Activated CD8-positive, alpha-beta T cell treated with anti-CD3 and anti-CD28 coated beads, Interleukin-2, amount 10 ng/mL, durations not matched to agents 7 days and 5 days (primary cell): ENCODE data around the gene LPCAT3. TPM values are rescaled to one million over a fixed set of nuclear protein-coding genes. Genes with fewer than 3 reads are reported as not detected.
A peak's percentile ranks its signal among the peaks of the same experiment; 100 is the strongest.
"Not testable (repeated sequence)": the region's sequence is repeated elsewhere in the genome, so short reads cannot be mapped to it uniquely, and the experiment has no call there.

Experiments
- ATAC-seq: fragments of 150-1000 bp; cut with Tn5 transposase; one replicate; pipeline ENCODE4 v1.10.0; 2021; ENCODE audit warnings: moderate library complexity
- CTCF ChIA-PET: fragments of 350-600 bp; sonication (Branson Sonifier 250); formaldehyde crosslinking; loops from one replicate; lab custom pipeline; 2021; ENCODE audit warnings: antibody characterized with exemption; lab: Charles Lee
- POLR2A ChIA-PET: fragments of 350-600 bp; sonication (Branson Sonifier 250); formaldehyde crosslinking; loops from one replicate; lab custom pipeline; 2021; ENCODE audit warnings: antibody characterized with exemption; lab: Charles Lee
- DNase-seq: peaks from one replicate; pipeline ENCODE4 v3.0.0-alpha.2; 2020
- H3K27ac Mint-ChIP-seq: one replicate; pipeline ENCODE4 v1.8.0; 2021; ENCODE audit warnings: mild to moderate bottlenecking, mixed read lengths
- H3K27me3 Mint-ChIP-seq: one replicate; pipeline ENCODE4 v1.8.0; 2021; ENCODE audit warnings: low read depth, mixed read lengths
- H3K36me3 Mint-ChIP-seq: one replicate; pipeline ENCODE4 v1.8.0; 2021; ENCODE audit warnings: low read depth, mixed read lengths
- H3K4me1 Mint-ChIP-seq: one replicate; pipeline ENCODE4 v1.8.0; 2021; ENCODE audit warnings: low read depth, mixed read lengths
- H3K4me3 Mint-ChIP-seq: one replicate; pipeline ENCODE4 v1.8.0; 2021; ENCODE audit warnings: mild to moderate bottlenecking, mixed read lengths
- H3K9me3 Mint-ChIP-seq: one replicate; pipeline ENCODE4 v1.8.0; 2022; ENCODE audit warnings: mixed read lengths; ENCODE audit not compliant: insufficient read depth
- total RNA-seq, 2 experiments: library from RNA; stranded (reverse); gene quantifications; one replicate each; pipeline ENCODE4 v1.2.3, GENCODE V29; 2021

LPCAT3 gene
- total RNA-seq, 2 experiments from 2014 or later, result 37.3 to 40.3 TPM

DNA sequence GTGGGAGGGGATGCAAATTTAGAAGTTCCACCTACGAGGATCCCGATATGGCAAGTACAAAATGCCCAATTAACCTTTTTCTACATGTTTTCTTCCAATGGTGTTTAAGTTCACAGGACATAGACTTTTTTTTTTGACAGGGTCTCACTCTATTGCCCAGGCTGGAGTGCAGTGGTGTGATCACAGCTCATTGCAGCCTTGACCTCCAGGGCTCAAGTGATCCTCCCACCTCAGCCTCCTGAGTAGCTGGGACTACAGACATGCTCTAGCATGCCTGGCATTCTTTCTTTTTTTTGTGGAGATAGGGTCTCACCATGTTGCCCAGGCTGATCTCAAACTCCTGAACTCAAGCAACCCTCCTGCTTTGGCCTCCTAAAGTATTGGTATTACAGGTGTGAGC, 37.5 kb upstream of the LPCAT3 start:
- ChIA-PET CTCF (interaction anchor here (0.6 to 2.1 kb wide), 5 partner anchors 25 to 57 kb away, joined by 3 to 5 read pairs (median 3); partner anchors contain the start of gene LPCAT3), POLR2A (interaction anchor here (0.6 kb wide), 1 partner anchor 27 kb away, joined by 3 read pairs; no protein-coding TSS in a partner anchor)
- not testable (repeated sequence) for H3K9me3 Mint-ChIP-seq, H3K27ac Mint-ChIP-seq, H3K4me3 Mint-ChIP-seq, H3K4me1 Mint-ChIP-seq, ATAC-seq, H3K36me3 Mint-ChIP-seq, DNase-seq
- H3K27me3 Mint-ChIP-seq, result peaks cover 57% of the 10 kb centered on the region

DNA sequence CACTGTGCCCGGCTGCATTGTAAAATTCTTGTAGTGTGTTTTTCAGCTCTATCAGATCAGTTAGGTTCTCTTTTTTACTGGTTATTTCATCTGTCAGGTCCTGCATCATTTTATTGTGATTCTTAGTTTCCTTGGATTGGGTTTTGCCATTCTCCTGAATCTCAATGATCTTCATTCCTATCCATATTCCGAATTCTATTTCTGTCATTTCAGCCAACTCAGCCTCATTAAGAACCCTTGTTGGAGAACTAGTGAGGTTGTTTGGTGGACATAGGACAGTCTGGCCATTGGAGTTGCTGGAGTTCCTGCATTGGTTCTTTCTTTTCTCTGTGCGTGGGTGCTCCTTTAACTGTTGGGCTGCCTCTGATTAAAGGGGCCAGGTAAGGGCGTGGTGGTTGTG, 36.6 kb upstream of the LPCAT3 start:
- Mint-ChIP-seq H3K27me3 (peaks cover 59% of the 10 kb centered on the region), H3K27ac (no peak overlapping the region), H3K4me3 (no peak overlapping the region), H3K9me3 (no peaks in the 10 kb centered on the region), H3K36me3 (no peaks in the 10 kb centered on the region), H3K4me1 (no peaks in the 10 kb centered on the region)
- ChIA-PET CTCF (interaction anchor here (0.6 to 1.5 kb wide), 4 partner anchors 36 to 58 kb away, joined by 3 to 4 read pairs (median 3); partner anchors contain the start of gene LPCAT3), POLR2A (no interaction called here)
- DNase-seq (no peak), ATAC-seq (no peak)

DNA sequence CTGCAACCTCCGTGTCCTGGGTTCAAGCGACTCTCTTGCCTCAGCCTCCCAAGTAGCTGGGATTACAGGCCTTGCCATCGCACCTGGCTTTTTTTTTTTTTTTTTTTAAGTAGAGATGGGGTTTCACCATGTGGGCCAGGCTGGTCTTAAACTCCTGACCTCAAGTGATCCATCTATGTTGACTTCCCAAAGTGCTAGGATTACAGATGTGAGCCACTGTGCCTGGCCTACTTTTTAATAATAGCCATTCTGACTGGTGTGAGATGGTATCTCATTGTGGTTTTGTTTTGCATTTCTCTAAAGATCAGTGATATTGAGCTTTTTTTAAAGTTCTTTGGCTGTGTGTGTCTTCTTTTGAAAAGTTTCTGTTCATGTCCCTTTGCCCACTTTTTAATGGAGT, 31.7 kb upstream of the LPCAT3 start:
- H3K4me3 Mint-ChIP-seq, H3K36me3 Mint-ChIP-seq, H3K27ac Mint-ChIP-seq, DNase-seq, ATAC-seq, POLR2A ChIA-PET, H3K9me3 Mint-ChIP-seq: not testable (repeated sequence)
- peaks cover 39% of the 10 kb centered on the region for H3K27me3 Mint-ChIP-seq
- H3K4me1 Mint-ChIP-seq, result peaks cover 21% of the 10 kb centered on the region
- CTCF ChIA-PET, result interaction anchor here (1.2 kb wide), 1 partner anchor 63 kb away, joined by 3 read pairs; no protein-coding TSS in a partner anchor

DNA sequence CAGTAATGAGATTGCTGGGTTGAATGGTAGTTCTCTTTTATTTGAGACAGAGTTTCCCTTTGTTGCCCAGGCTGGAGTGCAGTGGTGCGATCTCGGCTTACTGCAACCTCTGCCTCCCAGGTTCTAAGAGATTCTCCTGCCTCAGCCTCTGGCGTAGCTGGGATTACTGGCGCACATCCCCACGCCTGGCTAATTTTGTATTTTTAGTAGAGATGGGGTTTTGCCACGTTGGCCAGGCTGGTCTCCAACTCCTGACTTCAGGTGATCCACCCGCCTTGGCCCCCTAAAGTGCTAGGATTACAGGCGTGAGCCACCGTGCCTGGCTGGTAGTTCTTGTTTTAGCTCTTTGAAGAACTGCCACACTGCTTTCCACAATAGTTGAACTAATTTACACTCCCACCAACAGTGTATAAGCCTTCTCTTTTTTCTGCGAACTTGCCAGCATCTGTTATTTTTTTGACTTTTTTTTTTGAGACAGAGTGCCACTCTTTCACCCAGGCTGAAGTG, 31.2 kb upstream of the LPCAT3 start:
- H3K27ac Mint-ChIP-seq, H3K36me3 Mint-ChIP-seq, DNase-seq, ATAC-seq, H3K9me3 Mint-ChIP-seq, H3K4me3 Mint-ChIP-seq, POLR2A ChIA-PET, CTCF ChIA-PET: not testable (repeated sequence)
- peaks cover 36% of the 10 kb centered on the region for H3K27me3 Mint-ChIP-seq
- peaks cover 21% of the 10 kb centered on the region for H3K4me1 Mint-ChIP-seq

DNA sequence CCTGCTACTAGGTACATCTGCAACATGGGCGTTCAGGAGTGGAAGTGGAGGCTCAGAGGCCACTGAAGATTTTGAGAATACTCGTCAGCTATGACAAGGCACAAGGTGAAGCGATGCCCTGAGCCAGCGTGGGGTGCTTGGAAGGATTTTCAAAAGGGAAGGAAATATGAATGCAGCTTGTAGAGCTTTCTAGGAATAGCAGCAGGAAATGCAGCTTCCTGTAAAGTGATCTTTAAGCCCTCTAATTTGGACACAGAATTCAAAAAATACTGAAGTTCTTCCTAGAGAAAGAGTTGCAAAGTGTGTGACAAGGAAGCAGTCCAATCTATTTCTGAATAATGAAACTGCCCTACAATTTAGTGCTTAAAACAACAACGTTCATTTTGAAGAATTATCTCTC, 29.0 kb upstream of the LPCAT3 start:
- no peaks in the 10 kb centered on the region for H3K9me3 Mint-ChIP-seq
- peaks cover 27% of the 10 kb centered on the region for H3K27me3 Mint-ChIP-seq
- peak overlapping the region; percentile 25 for H3K4me3 Mint-ChIP-seq
- no peaks in the 10 kb centered on the region for H3K36me3 Mint-ChIP-seq
- ATAC-seq, result no peak
- DNase-seq, result no peak
- ChIA-PET CTCF (no interaction called here), POLR2A (no interaction called here)
- H3K27ac Mint-ChIP-seq, result peak overlapping the region; percentile 83
- peaks cover 21% of the 10 kb centered on the region for H3K4me1 Mint-ChIP-seq

DNA sequence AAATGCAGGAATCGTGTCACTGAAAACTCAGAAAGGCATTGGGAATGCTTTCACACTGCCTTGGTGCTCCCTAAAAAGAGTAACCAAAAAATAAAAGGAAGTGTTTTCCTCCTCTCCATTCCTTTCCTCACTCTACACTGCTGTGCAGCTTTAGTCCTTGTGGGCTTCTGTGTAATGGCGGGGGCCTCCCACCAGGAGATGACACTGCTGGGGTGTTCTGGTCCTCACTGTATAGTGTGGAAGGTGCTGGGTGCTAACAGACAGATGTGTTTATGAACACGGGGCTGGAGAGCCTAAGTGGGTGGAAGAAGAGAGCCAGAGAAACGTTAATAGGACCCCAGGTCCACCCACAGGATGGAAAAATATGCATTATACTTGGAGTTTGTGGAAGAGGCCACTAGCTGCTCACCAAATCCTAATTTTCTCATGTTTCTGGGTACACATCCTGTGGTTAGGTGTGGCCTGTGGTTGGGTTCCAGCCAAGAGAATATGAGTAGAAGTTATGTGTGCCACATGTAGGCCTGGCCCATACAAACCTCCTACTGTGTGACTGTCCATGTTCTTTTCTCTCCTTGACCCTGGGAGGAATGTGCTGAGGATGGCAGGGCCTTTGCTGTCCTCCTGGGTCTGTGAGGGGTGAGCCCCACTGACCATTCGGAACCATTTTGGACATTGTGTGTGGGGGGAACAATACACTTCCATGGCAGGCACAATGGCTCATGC, 28.3 kb upstream of the LPCAT3 start:
- ATAC-seq, result peak; percentile 35
- peaks cover 21% of the 10 kb centered on the region for H3K4me1 Mint-ChIP-seq
- DNase-seq, result no peak
- CTCF ChIA-PET, result interaction anchor here (0.8 kb wide), 1 partner anchor 65 kb away, joined by 3 read pairs; no protein-coding TSS in a partner anchor
- POLR2A ChIA-PET, result no interaction called here
- H3K36me3 Mint-ChIP-seq, result no peaks in the 10 kb centered on the region
- no peaks in the 10 kb centered on the region for H3K9me3 Mint-ChIP-seq
- H3K4me3 Mint-ChIP-seq, result no peak overlapping the region
- peak overlapping the region; percentile 31 for H3K27ac Mint-ChIP-seq
- H3K27me3 Mint-ChIP-seq, result peaks cover 21% of the 10 kb centered on the region

DNA sequence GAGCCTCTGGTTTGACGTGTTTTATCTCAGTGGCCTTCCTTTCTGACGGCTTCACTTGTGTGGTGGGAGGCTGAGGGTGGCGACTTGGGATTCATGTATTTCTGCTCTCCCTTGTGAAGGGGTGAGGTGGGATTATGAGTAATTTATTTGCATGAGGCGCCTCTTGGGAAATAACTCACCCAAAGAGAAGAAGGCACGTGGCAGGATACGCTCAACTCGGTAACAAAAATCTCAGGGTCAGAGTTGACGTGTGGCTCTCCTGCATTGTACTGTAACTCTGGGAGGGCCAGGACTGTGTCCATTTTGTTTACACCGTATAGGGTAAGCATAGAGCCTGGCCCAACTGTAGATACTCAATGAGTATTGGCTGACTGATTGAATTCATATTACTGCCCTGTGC, 27.6 kb upstream of the LPCAT3 start:
- POLR2A ChIA-PET, result no interaction called here

DNA sequence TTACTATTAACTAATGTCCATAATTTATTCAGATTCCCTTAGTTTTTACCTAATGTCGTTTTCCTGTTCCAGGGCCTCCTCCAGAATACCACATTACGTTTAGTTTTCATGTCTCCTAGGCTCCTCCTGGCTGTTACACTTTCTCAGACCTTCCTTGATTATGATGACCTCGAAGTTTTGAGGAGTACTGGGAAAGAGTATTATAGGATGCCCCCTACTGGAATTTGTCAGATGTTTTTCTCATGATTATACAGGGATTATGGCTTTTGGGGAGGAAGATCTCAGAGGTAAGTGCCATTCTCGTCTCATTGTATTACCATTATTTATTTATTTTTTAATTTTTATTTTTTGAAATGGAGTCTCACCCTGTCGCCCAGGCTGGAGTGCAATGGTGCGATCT, 24.6 kb upstream of the LPCAT3 start:
- no peak for ATAC-seq
- H3K9me3 Mint-ChIP-seq, result no peaks in the 10 kb centered on the region
- no peaks in the 10 kb centered on the region for H3K36me3 Mint-ChIP-seq
- no peak for DNase-seq
- H3K27me3 Mint-ChIP-seq, result peaks cover 4% of the 10 kb centered on the region
- CTCF ChIA-PET, result interaction anchor here (0.6 to 2.1 kb wide), 4 partner anchors 10 to 78 kb away, joined by 3 to 4 read pairs (median 3); partner anchors contain the start of gene LPCAT3
- POLR2A ChIA-PET, result no interaction called here
- no peak overlapping the region for H3K4me3 Mint-ChIP-seq
- H3K27ac Mint-ChIP-seq, result no peak overlapping the region
- peaks cover 18% of the 10 kb centered on the region for H3K4me1 Mint-ChIP-seq

More for the DNA sequence above, 27.6 kb upstream of the LPCAT3 start:
- H3K4me1 Mint-ChIP-seq, result peaks cover 21% of the 10 kb centered on the region
- H3K27ac Mint-ChIP-seq, result no peak overlapping the region
- ATAC-seq (no peak), DNase-seq (no peak)
- no peak overlapping the region for H3K4me3 Mint-ChIP-seq
- no peaks in the 10 kb centered on the region for H3K36me3 Mint-ChIP-seq
- H3K9me3 Mint-ChIP-seq, result no peaks in the 10 kb centered on the region
- CTCF ChIA-PET, result interaction anchor here (0.8 kb wide), 1 partner anchor 65 kb away, joined by 3 read pairs; no protein-coding TSS in a partner anchor
- H3K27me3 Mint-ChIP-seq, result peaks cover 16% of the 10 kb centered on the region

DNA sequence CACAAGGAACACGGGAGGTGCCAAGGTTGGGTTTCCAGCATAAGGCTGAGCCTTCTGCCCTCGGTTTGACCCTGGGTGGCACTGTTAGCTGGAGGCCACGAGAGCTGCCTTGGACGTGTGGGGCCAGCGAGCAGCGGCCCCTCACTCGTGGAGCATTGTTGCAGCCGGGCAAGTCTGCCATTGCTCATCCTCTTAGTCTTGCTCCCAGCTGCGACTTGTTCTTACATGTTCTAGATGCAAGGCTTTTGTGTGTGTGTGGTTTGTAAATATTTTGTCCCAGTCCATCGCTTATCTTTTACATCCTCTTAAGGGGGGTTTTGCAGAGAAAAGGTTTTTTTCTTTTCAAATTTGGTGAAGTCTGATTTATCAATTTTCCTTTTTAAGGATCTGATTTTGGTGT, 21.1 kb upstream of the LPCAT3 start:
- ChIA-PET POLR2A (no interaction called here), CTCF (no interaction called here)
- H3K36me3 Mint-ChIP-seq, result no peaks in the 10 kb centered on the region
- no peaks in the 10 kb centered on the region for H3K9me3 Mint-ChIP-seq
- H3K27me3 Mint-ChIP-seq, result peaks cover 12% of the 10 kb centered on the region
- H3K4me1 Mint-ChIP-seq, result peaks cover 5% of the 10 kb centered on the region
- DNase-seq (no peak), ATAC-seq (no peak)
- H3K27ac Mint-ChIP-seq, result no peak overlapping the region
- no peak overlapping the region for H3K4me3 Mint-ChIP-seq

DNA sequence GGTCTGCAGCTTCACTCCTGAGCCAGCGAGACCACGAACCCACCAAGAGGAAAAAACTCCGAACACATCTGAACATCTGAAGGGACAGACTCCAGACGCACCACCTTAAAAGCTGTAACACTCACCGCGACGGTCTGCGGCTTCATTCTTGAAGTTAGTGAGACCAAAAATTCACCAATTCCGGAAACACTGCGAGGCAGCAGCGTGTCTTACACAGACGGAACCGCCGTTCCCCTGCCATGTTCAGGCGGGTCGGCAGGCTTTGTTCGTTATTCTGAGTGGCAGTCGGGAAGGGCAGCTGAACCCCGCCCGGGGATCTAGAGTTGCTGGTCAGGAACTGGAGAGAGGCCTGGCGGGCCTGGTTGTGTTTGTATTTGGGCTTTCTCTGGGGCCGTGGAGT, 20.3 kb upstream of the LPCAT3 start:
- DNase-seq (no peak), ATAC-seq (no peak)
- Mint-ChIP-seq H3K27ac (no peak overlapping the region), H3K4me1 (peaks cover 5% of the 10 kb centered on the region), H3K9me3 (no peaks in the 10 kb centered on the region), H3K36me3 (no peaks in the 10 kb centered on the region), H3K27me3 (peaks cover 12% of the 10 kb centered on the region), H3K4me3 (no peak overlapping the region)
- ChIA-PET CTCF (no interaction called here), POLR2A (no interaction called here)

DNA sequence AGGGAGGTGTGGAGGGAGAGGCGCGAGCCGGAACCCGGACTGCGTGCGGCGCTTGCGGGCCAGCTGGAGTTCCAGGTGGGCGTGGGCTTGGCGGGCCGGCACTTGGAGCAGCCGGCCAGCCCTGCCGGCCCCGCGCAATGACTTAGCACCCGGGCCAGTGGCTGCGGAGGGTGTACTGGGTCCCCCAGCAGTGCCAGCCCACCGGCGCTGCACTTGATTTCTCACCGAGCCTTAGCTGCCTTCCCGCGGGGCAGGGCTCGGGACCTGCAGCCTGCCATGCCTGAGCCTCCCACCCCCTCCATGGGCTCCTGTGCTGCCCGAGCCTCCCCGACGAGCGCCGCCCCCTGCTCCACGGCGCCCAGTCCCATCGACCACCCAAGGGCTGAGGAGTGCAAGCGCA, 19.1 kb upstream of the LPCAT3 start:
- ATAC-seq, H3K9me3 Mint-ChIP-seq, H3K4me3 Mint-ChIP-seq, DNase-seq, POLR2A ChIA-PET, H3K27ac Mint-ChIP-seq, CTCF ChIA-PET, H3K4me1 Mint-ChIP-seq, H3K36me3 Mint-ChIP-seq: not testable (repeated sequence)
- H3K27me3 Mint-ChIP-seq, result peaks cover 12% of the 10 kb centered on the region

DNA sequence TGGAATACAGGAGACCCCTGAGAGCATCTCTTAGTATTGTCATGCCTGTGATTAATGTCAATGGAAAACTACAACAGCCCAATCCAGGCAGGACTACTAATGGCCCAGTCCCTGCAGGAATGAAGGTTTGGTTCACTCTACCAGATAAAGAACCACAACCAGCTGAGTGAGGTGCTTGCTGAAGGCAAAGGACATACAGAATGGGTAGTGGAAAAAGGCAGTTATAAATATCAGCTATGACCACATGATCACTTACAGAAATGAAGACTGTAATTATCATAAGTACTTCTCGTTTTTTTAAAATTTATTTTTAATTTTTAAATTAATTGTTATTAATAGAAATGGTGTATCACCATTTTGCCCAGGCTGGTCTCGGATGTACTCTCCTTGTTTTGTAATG, 17.2 kb upstream of the LPCAT3 start:
- Mint-ChIP-seq H3K27ac (no peak overlapping the region), H3K9me3 (no peaks in the 10 kb centered on the region), H3K4me1 (peaks cover 5% of the 10 kb centered on the region), H3K4me3 (no peak overlapping the region), H3K27me3 (peaks cover 14% of the 10 kb centered on the region), H3K36me3 (no peaks in the 10 kb centered on the region)
- DNase-seq, result no peak
- ChIA-PET POLR2A (no interaction called here), CTCF (no interaction called here)
- ATAC-seq, result no peak
